HEK293T (cell line): ENCODE measurements around the gene WBP1L.

Source experiments
- ARNT ChIP-seq: fragments of 450-650 bp; IDR thresholded peaks from 2 replicates; pipeline ENCODE4 v1.6.1; 2017; ENCODE audit warnings: mild to moderate bottlenecking
- BHLHE40 ChIP-seq: fragments of 450-650 bp; IDR thresholded peaks from 2 replicates; pipeline ENCODE4 v1.6.1; 2016; ENCODE audit warnings: mild to moderate bottlenecking, moderate library complexity, borderline replicate concordance
- CTBP1 ChIP-seq: fragments of 450-650 bp; IDR thresholded peaks from 2 replicates; pipeline ENCODE4 v1.6.1; 2016; ENCODE audit warnings: borderline replicate concordance
- ELF4 ChIP-seq: fragments of 450-650 bp; IDR thresholded peaks from 2 replicates; pipeline ENCODE4 v1.6.1; 2017; ENCODE audit warnings: antibody characterized with exemption
- FOXK2 ChIP-seq: fragments of 450-650 bp; IDR thresholded peaks from 2 replicates; pipeline ENCODE4 v1.6.1; 2016; ENCODE audit warnings: mild to moderate bottlenecking
- FOXM1 ChIP-seq: fragments of 450-650 bp; IDR thresholded peaks from 2 replicates; pipeline ENCODE4 v1.6.1; 2017; ENCODE audit warnings: mild to moderate bottlenecking, borderline replicate concordance
- L3MBTL2 ChIP-seq: fragments of 450-650 bp; conservative IDR thresholded peaks from 2 replicates; pipeline ENCODE4 v1.6.1; 2016; ENCODE audit warnings: mild to moderate bottlenecking
- SP1 ChIP-seq: fragments of 450-650 bp; IDR thresholded peaks from 2 replicates; pipeline ENCODE4 v1.6.1; 2017
- SUZ12 ChIP-seq: fragments of 450-650 bp; IDR thresholded peaks from 2 replicates; pipeline ENCODE4 v1.6.1; 2016; ENCODE audit warnings: mild to moderate bottlenecking
- TARDBP ChIP-seq: fragments of 450-650 bp; IDR thresholded peaks from 2 replicates; pipeline ENCODE4 v1.6.1; 2016
- ZNF384 ChIP-seq: fragments of 450-650 bp; IDR thresholded peaks from 2 replicates; pipeline ENCODE4 v1.6.1; 2016
- TF ChIP-seq, protein P1 (sequence below): fragments of 450-650 bp; IDR thresholded peaks from 2 replicates; pipeline ENCODE4 v1.6.1; 2016

DNA sequence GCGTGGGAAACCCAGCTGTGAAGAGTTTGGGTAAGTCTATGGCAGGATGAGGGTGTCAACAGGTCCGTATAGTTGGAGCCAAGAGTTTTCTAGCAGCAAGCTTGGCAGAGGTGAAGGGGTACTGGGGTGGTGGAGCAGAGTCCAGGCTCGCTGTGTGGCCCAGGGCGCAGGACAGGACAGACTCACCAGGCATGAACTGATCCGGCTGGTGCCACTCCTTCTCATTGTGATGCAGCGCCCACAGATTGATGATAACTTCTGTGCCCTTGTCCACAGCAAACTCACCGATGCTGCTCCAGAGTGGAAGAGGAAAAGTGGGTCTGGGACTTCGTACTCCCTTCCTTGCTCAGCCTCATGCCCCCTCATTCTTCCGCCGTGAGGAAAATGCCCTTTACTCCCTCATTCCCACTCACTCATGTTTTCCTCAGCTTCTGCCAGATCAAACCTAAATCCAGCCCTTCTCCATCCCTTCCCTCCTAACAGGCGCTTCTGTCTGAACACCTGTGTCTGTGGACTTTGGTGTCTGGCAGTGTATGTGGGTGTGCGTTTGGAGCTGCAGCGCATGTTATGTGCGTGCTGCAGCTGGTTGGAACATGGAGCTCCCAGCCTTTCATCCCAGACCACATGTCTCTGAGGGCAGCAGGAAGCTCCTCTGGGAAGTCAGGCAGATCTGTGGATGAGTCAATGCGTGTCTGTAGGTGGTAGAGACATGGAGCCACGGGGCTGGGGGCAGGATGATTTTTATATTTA lies 87.7 kb downstream of the WBP1L start:
- TF ChIP-seq ELF4 (no peak), SP1 (no peak), SUZ12 (no peak), ZNF384 (no peak), TARDBP (no peak), FOXK2 (no peak), CTBP1 (no peak), L3MBTL2 (no peak), ARNT (no peak), FOXM1 (no peak), BHLHE40 (no peak)
- TF ChIP-seq, protein P1, sequence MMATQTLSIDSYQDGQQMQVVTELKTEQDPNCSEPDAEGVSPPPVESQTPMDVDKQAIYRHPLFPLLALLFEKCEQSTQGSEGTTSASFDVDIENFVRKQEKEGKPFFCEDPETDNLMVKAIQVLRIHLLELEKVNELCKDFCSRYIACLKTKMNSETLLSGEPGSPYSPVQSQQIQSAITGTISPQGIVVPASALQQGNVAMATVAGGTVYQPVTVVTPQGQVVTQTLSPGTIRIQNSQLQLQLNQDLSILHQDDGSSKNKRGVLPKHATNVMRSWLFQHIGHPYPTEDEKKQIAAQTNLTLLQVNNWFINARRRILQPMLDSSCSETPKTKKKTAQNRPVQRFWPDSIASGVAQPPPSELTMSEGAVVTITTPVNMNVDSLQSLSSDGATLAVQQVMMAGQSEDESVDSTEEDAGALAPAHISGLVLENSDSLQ, result no peak
